GM21381 (cell line): ENCODE measurements around the gene OPN4.

Experiments
- ATAC-seq: cut with Tn5 transposase; IDR thresholded peaks from one replicate; pipeline ENCODE4 v1.9.1; 2021; ENCODE audit warnings: mild to moderate bottlenecking, moderate library complexity; ENCODE audit not compliant: unreplicated experiment

The OPN4 gene

DNA sequence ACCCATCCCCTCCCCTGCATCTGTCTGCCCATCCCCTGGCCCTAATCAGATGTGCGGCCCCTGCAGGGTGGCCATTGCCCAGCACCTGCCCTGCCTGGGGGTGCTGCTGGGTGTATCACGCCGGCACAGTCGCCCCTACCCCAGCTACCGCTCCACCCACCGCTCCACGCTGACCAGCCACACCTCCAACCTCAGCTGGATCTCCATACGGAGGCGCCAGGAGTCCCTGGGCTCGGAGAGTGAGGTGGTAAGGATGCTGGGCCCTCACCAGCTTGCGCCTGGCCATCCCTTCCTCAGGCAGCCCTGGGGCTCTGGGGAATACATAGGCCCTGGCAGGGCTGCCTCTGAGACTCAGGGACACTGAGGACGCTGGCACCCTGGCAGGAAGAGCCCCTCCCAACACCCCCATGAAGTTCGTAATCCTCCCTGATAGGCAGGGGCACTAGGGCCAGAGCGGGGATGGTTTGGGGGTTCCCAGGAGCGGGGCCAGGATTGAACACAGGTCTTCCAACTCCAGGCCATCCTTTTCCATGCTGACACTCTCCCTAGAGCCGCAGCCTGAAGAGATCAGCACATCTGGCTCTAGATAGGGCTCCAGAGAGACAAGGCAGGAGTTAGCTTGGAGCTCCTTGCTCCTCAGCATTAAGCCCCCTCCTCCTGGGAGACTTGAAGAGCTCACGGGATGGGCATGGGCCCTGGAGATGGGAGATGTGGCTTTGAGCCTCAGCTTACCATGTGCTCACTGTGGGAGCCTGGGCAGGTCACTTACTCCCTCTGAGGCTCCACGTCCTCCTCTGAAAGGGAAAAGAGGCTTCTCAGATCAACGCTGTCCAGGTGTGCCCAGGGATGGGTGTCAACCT is 8.1 kb downstream of the OPN4 start:
- no peak for ATAC-seq

- ATAC-seq, result no peak
Observed at GRCh38 chr10:86663046-86663345, 8.6 kb downstream of the OPN4 start.

GRCh38 chr10:86663576-86664339 is 9.4 kb downstream of the OPN4 start:
- ATAC-seq, result no peak

DNA sequence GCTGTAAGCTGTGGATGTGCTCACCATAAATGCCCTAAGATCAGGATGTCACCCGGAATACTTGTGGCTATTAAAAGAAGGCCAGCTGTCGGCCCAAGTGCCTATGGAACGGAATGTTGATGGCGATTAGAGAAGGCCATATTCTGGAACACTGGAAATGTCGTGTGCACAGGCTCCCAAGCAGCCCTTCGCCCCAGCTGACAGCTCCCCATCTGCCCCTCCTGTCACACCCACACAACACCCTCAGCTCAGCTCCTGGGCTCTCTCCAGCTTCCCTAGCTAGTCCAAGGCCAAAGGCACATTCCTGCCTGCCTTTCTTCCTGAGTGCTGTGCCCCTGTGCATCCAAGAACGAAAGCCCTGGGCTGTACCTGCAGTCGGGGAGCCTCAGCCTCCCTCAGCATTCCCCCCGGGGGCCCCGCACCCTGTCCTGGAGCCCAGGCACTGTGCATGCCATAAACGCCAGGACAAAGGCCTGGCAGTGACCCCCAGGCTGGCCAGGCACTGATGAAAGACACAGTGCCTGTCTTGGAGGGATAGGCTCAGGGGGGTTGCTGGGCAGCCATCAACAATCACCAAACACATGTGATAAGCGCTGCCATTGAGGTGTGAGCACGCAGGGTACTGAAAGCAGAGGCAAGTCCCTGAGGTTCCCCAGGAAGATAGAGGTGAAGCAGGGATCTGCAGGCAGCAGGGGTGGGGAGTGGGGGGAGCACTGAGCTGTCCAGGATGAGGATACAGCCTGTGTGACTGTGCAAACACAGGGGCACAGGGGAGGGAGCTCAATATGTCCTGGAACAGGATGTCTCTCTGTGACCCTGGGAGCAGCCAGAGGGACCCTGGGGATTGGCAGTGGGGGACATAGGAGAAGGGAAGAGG is 10.2 kb downstream of the OPN4 start:
- no peak for ATAC-seq

DNA sequence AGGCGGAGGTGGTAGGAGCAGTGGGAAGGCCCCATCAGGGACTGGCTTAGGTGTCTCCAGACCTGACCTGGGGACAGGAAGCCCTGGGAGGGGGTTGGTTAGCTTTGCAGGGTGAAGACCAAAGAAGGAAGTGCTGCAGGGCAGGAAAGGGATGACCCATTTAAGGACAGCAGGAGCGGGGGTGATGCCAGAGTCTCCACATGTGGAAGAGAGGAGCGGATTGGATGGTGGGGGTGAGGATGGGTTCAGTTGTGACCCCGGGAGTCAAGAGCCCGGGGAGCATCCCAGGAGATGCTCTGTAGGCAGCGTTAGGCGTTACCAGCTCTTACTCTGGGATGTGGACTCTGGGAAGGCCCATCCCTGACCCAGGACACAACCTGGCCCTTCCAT is 10.9 kb downstream of the OPN4 start:
- no peak for ATAC-seq

GRCh38 chr10:86665868-86666267 is 11.5 kb downstream of the OPN4 start:
- no peak for ATAC-seq

DNA sequence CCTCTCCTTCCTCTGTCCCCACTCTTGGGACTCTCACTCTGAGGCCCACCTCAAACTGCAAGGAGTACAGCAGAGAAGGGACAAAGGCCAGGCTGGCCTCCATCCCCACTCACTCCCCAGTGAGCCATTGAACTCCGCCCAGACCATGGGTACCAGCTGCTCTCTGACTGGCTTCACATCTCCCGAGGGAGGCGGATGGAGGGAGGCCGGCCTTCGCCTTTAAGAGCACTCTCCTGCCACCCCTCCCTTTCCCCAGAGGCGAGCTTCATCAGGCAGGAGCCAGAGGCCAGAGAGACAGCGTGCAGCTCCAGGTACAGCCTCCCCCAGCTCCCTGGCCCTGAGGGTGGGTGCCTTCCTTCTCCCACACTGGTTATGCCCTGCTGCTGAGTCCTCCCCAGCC is 12.2 kb downstream of the OPN4 start:
- ATAC-seq, result no peak

- no peak for ATAC-seq
Observed at GRCh38 chr10:86667421-86668181, 13.3 kb downstream of the OPN4 start.

GRCh38 chr10:86668297-86669165 is 14.2 kb downstream of the OPN4 start, which contains the start of gene LDB3:
Gene LDB3, plus strand, starts transcription at chr10:86668511. Its CDS starts 181 bp downstream, at chr10:86668692.
- ATAC-seq, result no peak

DNA sequence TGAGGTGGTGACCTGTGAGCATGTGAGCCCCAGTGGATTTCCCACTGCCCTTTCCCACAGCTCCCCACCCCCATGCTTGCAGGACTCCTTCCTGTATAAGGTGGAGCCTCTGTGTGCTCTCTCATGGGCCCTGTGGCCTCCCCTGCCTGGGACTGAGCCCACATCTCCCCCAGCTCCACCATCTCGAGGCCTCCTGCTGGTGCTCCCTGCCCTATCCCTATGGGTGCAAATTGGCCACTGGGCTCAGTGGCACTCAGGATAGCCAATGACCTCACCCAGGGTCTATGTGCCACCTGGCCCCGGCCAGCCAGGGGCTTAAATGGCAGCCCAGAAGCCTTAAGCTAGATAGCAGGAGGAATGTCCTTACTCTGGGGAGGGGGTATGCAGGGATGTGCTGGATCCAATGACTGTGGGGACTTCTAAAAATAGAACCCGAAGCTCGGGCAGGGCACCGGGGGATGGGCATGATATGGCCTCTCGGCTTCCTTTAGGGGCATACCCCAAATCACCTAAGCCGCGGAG is 16.0 kb downstream of the OPN4 start:
- no peak for ATAC-seq

GRCh38 chr10:86670876-86671275 is 16.5 kb downstream of the OPN4 start:
- no peak for ATAC-seq

DNA sequence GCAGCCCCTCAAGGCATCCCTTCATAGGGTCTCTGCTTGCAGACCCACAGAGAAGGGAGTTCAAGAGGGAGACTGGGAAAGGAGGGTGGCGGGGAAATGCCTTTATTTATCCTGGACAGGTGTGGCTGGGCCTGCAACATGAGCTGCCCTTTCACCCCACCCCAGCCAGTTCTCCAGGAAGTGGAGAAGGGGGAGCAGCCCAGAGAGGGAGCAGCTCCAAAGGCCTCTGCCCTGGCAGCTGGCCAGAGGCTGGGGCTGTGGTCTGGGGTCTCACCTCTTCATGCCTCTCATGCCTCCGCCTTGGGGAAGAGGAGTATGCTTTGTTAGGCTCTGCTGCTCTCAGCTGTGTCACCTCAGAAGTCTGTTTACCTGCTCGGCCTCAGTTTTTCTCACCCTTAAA is 17.1 kb downstream of the OPN4 start:
- ATAC-seq, result no peak

GRCh38 chr10:86671985-86672710 is 17.8 kb downstream of the OPN4 start:
- no peak for ATAC-seq

DNA sequence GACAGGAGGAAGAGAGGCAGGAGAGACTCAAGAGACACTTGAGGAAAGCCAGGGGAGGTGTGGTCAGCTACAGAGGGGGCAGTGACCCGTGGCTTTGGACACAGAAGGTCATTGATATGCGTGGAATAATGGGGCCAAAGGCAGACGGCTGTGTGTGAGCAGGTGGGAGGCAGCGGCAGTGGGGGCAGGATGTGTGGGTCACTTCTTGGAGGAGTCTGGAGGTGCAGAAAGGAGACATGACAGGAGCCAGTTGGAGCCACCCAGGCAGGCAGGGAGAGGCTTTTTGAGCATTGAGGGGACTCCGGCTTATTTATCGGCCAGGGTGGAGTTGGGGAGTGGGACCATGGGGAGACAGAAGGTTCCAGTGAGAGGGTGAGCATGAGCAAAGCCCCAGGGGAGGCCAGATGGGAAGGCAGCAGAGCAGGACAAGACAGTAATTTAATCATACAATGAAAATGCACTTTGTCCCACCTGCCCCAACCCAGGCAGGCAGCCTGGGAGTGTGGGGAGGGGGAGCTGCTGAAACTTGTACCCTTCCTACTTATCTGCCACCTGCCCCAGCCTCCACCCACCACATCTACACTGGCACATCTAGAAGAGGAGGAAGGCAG is 19.0 kb downstream of the OPN4 start:
- no peak for ATAC-seq

GRCh38 chr10:86673827-86674581 is 19.7 kb downstream of the OPN4 start:
- no peak for ATAC-seq

DNA sequence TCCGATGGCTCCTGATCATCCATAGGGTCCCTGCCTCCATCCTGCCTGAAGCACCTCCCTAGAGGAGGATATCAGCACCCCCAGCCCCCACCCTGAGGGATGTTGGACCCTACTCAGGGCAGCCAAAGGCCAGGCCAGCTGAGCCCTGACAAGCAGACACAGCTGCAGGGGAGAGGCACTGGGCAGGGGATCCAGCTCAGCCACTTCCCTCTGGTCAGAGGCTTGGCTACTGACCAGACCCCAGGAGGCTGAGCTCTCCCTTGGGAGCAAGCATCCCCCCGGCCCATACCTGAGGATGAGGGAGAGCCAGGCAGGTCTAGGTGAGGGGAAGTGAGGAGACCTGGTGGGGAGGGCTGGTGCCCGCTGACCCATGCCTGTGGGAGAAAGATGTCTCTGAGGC is 20.6 kb downstream of the OPN4 start:
- ATAC-seq, result no peak

- ATAC-seq, result no peak
Observed at GRCh38 chr10:86677374-86677773, 23.0 kb downstream of the OPN4 start.
